KMS-11 (cell line): ENCODE data around the gene DLGAP1.

Experiments used
- H2AFZ ChIP-seq: fragments of 200-600 bp; sonication (generic); 2 replicates; pipeline ENCODE4 v1.6.1; 2016; ENCODE audit warnings: antibody characterized with exemption, mixed run types, low read depth
- H3K27ac ChIP-seq: fragments of 200-600 bp; sonication (generic); 2 replicates; pipeline ENCODE4 v1.6.1; 2016; ENCODE audit warnings: mild to moderate bottlenecking, mixed run types
- H3K27me3 ChIP-seq: fragments of 200-600 bp; sonication (generic); 2 replicates; pipeline ENCODE4 v1.6.1; 2017; ENCODE audit warnings: mild to moderate bottlenecking, low read depth, mixed run types, moderate library complexity; ENCODE audit not compliant: insufficient read depth
- H3K36me3 ChIP-seq: fragments of 200-600 bp; sonication (generic); 2 replicates; pipeline ENCODE4 v1.6.1; 2017; ENCODE audit warnings: mild to moderate bottlenecking, mixed run types; ENCODE audit not compliant: insufficient read depth
- H3K4me1 ChIP-seq: fragments of 200-600 bp; sonication (generic); 2 replicates; pipeline ENCODE4 v1.6.1; 2016; ENCODE audit warnings: mild to moderate bottlenecking, low read depth, mixed run types; ENCODE audit not compliant: poor library complexity, severe bottlenecking
- H3K4me2 ChIP-seq: fragments of 200-600 bp; sonication (generic); 2 replicates; pipeline ENCODE4 v1.7.0; 2016; ENCODE audit warnings: mild to moderate bottlenecking, mixed run types
- H3K4me3 ChIP-seq: fragments of 200-600 bp; sonication (generic); IDR thresholded peaks from 2 replicates; pipeline ENCODE4 v1.6.1; 2017; ENCODE audit warnings: low read depth, low read length, mixed read lengths; ENCODE audit not compliant: insufficient read depth
- H3K79me2 ChIP-seq: fragments of 200-600 bp; sonication (generic); 2 replicates; pipeline ENCODE4 v1.6.1; 2016; ENCODE audit warnings: low read depth, mixed run types; ENCODE audit not compliant: insufficient read depth
- H3K9ac ChIP-seq: fragments of 200-600 bp; sonication (generic); 2 replicates; pipeline ENCODE4 v1.6.1; 2016; ENCODE audit warnings: mild to moderate bottlenecking, mixed run types
- H4K20me1 ChIP-seq: fragments of 200-600 bp; sonication (generic); 2 replicates; pipeline ENCODE4 v1.6.1; 2016; ENCODE audit warnings: mild to moderate bottlenecking, mixed run types; ENCODE audit not compliant: insufficient read depth
- TF ChIP-seq, protein P1 (sequence below): fragments of 200-600 bp; sonication (generic); conservative IDR thresholded peaks from 2 replicates; pipeline ENCODE4 v1.6.1; 2017; ENCODE audit warnings: low read depth, mild to moderate bottlenecking, antibody characterized with exemption, low read length, moderate library complexity, mixed read lengths

The DLGAP1 gene

DNA sequence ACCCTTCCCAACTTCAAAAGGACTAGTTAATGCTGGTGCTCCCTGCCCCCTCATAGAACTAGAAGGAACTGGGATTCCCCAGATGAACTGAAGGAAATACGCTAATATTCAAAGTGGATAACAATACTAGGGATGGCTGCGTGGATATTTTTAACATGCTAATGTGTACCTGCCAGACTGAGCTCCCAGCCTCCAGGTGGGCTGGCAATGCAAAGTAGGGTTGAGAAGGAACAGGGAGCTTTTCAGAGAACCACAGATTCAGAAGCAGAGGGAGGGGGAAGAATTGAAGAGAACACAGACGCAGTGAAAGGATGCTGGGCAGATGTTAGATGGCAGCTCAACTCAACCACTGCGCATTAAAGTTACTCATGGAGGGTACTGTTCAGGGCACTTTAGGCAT is 650.8 kb downstream of the DLGAP1 start:
- H3K9ac ChIP-seq = no peak overlapping the region
- no peak overlapping the region for H3K4me3 ChIP-seq
- no peaks in the 10 kb centered on the region for H3K27me3 ChIP-seq
- no peaks in the 10 kb centered on the region for H4K20me1 ChIP-seq
- no peaks in the 10 kb centered on the region for H3K79me2 ChIP-seq
- no peaks in the 10 kb centered on the region for H3K36me3 ChIP-seq
- TF ChIP-seq, protein P1, sequence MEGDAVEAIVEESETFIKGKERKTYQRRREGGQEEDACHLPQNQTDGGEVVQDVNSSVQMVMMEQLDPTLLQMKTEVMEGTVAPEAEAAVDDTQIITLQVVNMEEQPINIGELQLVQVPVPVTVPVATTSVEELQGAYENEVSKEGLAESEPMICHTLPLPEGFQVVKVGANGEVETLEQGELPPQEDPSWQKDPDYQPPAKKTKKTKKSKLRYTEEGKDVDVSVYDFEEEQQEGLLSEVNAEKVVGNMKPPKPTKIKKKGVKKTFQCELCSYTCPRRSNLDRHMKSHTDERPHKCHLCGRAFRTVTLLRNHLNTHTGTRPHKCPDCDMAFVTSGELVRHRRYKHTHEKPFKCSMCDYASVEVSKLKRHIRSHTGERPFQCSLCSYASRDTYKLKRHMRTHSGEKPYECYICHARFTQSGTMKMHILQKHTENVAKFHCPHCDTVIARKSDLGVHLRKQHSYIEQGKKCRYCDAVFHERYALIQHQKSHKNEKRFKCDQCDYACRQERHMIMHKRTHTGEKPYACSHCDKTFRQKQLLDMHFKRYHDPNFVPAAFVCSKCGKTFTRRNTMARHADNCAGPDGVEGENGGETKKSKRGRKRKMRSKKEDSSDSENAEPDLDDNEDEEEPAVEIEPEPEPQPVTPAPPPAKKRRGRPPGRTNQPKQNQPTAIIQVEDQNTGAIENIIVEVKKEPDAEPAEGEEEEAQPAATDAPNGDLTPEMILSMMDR = no peak
- no peaks in the 10 kb centered on the region for H3K4me1 ChIP-seq
- no peak overlapping the region for H3K4me2 ChIP-seq
- H3K27ac ChIP-seq = no peak overlapping the region
- no peak overlapping the region for H2AFZ ChIP-seq

DNA sequence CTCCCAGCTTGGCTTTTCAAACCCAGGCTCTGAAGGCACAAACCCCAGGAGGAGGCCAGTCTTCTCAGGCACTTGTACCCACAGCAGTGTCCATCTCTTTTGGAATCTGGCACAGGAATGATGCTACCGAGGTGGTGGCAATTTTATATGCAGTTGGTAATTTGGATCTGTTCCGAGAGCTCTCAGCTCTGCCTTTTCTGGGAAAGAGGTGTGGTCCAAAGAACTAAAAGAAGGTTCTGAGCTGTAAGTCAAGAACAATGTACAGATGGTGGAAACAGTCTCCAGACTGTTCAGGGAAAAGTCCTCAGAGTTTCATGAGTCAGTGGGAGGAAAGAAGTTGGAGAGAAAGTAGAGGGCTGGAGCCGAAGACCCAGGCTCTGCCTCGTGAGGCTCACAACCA is 651.8 kb downstream of the DLGAP1 start:
- H4K20me1 ChIP-seq = no peaks in the 10 kb centered on the region
- no peaks in the 10 kb centered on the region for H3K79me2 ChIP-seq
- no peaks in the 10 kb centered on the region for H3K27me3 ChIP-seq
- no peak overlapping the region for H3K27ac ChIP-seq
- H2AFZ ChIP-seq = no peak overlapping the region
- H3K4me2 ChIP-seq = no peak overlapping the region
- TF ChIP-seq, protein P1 = no peak
- H3K36me3 ChIP-seq = no peaks in the 10 kb centered on the region
- no peak overlapping the region for H3K9ac ChIP-seq
- no peak overlapping the region for H3K4me3 ChIP-seq
- H3K4me1 ChIP-seq = no peaks in the 10 kb centered on the region

DNA sequence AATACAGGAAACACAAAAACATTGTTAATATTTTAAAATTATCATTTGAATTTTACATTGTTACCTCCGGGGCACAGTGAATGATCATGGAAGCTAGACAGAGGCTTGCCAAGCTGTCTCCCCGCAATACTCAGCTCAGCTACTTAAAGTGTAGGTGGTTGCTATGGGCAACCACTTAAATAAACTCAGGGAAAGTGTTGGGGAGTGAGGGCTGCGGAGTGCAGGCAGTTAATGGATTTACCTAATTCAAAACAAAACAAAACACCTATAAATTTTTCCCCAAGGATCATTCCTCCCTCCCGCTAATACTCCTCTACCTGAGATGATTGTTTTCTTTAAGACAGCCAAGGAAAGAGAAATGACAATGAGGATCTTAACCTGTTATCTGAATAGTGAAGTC is 655.6 kb downstream of the DLGAP1 start:
- H3K9ac ChIP-seq = no peak overlapping the region
- TF ChIP-seq, protein P1 = no peak

DNA sequence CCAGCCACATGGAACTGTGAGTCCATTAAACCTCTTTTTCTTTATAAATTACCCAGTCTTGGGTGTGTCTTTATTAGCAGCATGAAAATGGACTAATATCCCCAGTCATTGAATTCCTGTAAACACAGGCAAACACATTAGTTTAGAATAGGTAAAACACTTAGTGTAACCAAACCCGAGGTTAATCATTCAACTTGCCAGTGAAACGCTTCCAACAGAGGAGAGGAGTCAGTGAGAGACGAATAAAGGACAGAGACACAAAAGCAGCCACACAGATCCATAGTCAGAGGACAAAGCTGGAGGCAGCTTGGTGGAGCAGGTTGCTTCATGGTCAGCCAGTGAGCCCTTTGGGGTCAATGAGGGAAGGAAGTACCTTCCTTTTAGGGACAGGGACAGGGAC is 657.1 kb downstream of the DLGAP1 start:
- TF ChIP-seq, protein P1 = no peak
- H2AFZ ChIP-seq = no peak overlapping the region

More for the DNA sequence above, 655.6 kb downstream of the DLGAP1 start:
- H3K4me3 ChIP-seq = no peak overlapping the region
- no peaks in the 10 kb centered on the region for H3K27me3 ChIP-seq
- H4K20me1 ChIP-seq = no peaks in the 10 kb centered on the region
- H3K79me2 ChIP-seq = no peaks in the 10 kb centered on the region
- H3K4me2 ChIP-seq = no peak overlapping the region
- H3K36me3 ChIP-seq = no peaks in the 10 kb centered on the region
- no peaks in the 10 kb centered on the region for H3K4me1 ChIP-seq
- H2AFZ ChIP-seq = no peak overlapping the region
- H3K27ac ChIP-seq = no peak overlapping the region

More for the DNA sequence above, 657.1 kb downstream of the DLGAP1 start:
- no peaks in the 10 kb centered on the region for H4K20me1 ChIP-seq
- no peak overlapping the region for H3K27ac ChIP-seq
- H3K79me2 ChIP-seq = no peaks in the 10 kb centered on the region
- no peak overlapping the region for H3K4me3 ChIP-seq
- no peak overlapping the region for H3K4me2 ChIP-seq
- no peaks in the 10 kb centered on the region for H3K36me3 ChIP-seq
- no peaks in the 10 kb centered on the region for H3K4me1 ChIP-seq
- H3K9ac ChIP-seq = no peak overlapping the region
- H3K27me3 ChIP-seq = no peaks in the 10 kb centered on the region
